Renal cortex interstitium (tissue), 11 donors: Measurements from ENCODE around the gene IRF2BP1. TPM values are rescaled to one million over a fixed set of nuclear protein-coding genes. Genes with fewer than 3 reads are reported as not detected.

Experiments used
- DNase-seq, 11 donors: peaks; one replicate each; pipeline ENCODE4 v3.0.0-alpha.2; 2013; ENCODE audit warnings: low read depth in 9 of 11, low spot score in 4 of 11; ENCODE audit errors: extremely low read depth in 1 of 11
- polyA plus RNA-seq, 3 donors: library from polyadenylated mRNA; unstranded; fragments of 120-200 nt; gene quantifications; one replicate each; pipeline ENCODE4 v1.2.1, GENCODE V29; 2013; ENCODE audit not compliant: insufficient read length in 3 of 3

IRF2BP1 gene
- polyA plus RNA-seq, 3 donors, result 14.1 to 28.5 (median 24.3) TPM

GRCh38 chr19:45842198-45842597, 43.7 kb downstream of the IRF2BP1 start:
- DNase-seq, result no peak

GRCh38 chr19:45834970-45835369, 51.0 kb downstream of the IRF2BP1 start:
- no peak for DNase-seq

Other genes starting within 250 kb of the IRF2BP1 start
- 10 to 100 TPM; 17.8 to 28.0 (median 20.6) TPM for gene EML2, start 246.7 kb downstream of the IRF2BP1 start, polyA plus RNA-seq
- 1 to 10 TPM in 1 of 3 donors, under 1 TPM in 2; 0.28 to 1.6 (median 0.43) TPM for gene GIPR, start 217.9 kb downstream of the IRF2BP1 start, polyA plus RNA-seq
- 100 to 1,000 TPM; 310 to 350 (median 317) TPM for gene SNRPD2, start 194.2 kb downstream of the IRF2BP1 start, polyA plus RNA-seq
- 10 to 100 TPM in 2 of 3 donors, 1 to 10 TPM in 1; 6.8 to 11.0 (median 10.7) TPM for gene QPCTL, start 193.5 kb downstream of the IRF2BP1 start, polyA plus RNA-seq
- gene FBXO46, start 155.2 kb downstream of the IRF2BP1 start, polyA plus RNA-seq, result 10 to 100 TPM; 12.2 to 24.4 (median 17.3) TPM
- gene MEIOSIN, start 152.7 kb downstream of the IRF2BP1 start, polyA plus RNA-seq, result not detected
- gene SIX5, start 116.9 kb downstream of the IRF2BP1 start, polyA plus RNA-seq, result 10 to 100 TPM; 13.9 to 28.1 (median 22.7) TPM
- gene DMPK, start 103.7 kb downstream of the IRF2BP1 start, polyA plus RNA-seq, result 10 to 100 TPM; 39.1 to 63.6 (median 61.2) TPM
- gene DMWD, start 93.3 kb downstream of the IRF2BP1 start, polyA plus RNA-seq, result 10 to 100 TPM; 27.1 to 46.9 (median 40.8) TPM
- gene RSPH6A, start 70.8 kb downstream of the IRF2BP1 start, polyA plus RNA-seq, result not detected
- 10 to 100 TPM; 59.7 to 76.5 (median 70.1) TPM for gene SYMPK, start 23.0 kb downstream of the IRF2BP1 start, polyA plus RNA-seq
- under 1 TPM; 0.12 to 0.79 (median 0.22) TPM for gene FOXA3, start 21.8 kb downstream of the IRF2BP1 start, polyA plus RNA-seq
- 1 to 10 TPM; 2.8 to 5.9 (median 4.8) TPM for gene MYPOP, start 16.5 kb upstream of the IRF2BP1 start, polyA plus RNA-seq
- not detected for gene NANOS2, start 28.6 kb upstream of the IRF2BP1 start, polyA plus RNA-seq
- gene NOVA2, start 87.7 kb upstream of the IRF2BP1 start, polyA plus RNA-seq, result 1 to 10 TPM; 4.1 to 5.4 (median 4.2) TPM
- gene CCDC61, start 109.3 kb upstream of the IRF2BP1 start, polyA plus RNA-seq, result 10 to 100 TPM in 2 of 3 donors, 1 to 10 TPM in 1; 9.5 to 16.0 (median 13.8) TPM
- gene PGLYRP1, start 136.9 kb upstream of the IRF2BP1 start, polyA plus RNA-seq, result under 1 TPM; 0.45 to 0.85 (median 0.70) TPM
- under 1 TPM; 0.37 to 0.88 (median 0.37) TPM for gene IGFL4, start 154.9 kb upstream of the IRF2BP1 start, polyA plus RNA-seq
- gene IGFL3, start 238.5 kb upstream of the IRF2BP1 start, polyA plus RNA-seq, result not detected